Activated CD8-positive, alpha-beta memory T cell treated with anti-CD3 and anti-CD28 coated beads, Interleukin-2, amount 10 ng/mL, durations not matched to agents 7 days and 5 days (primary cell): ENCODE data around the gene PLXNA4. TPM values are rescaled to one million over a fixed set of nuclear protein-coding genes. Genes with fewer than 3 reads are reported as not detected.

ENCODE experiments used
- ATAC-seq: fragments of 150-1000 bp; cut with Tn5 transposase; one replicate; pipeline ENCODE4 v1.10.0; 2021; ENCODE audit warnings: moderate library complexity
- CTCF ChIA-PET: fragments of 350-600 bp; sonication (Branson Sonifier 250); formaldehyde crosslinking; loops from one replicate; lab custom pipeline; 2021; ENCODE audit warnings: antibody characterized with exemption; lab: Charles Lee
- DNase-seq: peaks from one replicate; pipeline ENCODE4 v3.0.0-alpha.2; 2020
- H3K27ac Mint-ChIP-seq: one replicate; pipeline ENCODE4 v1.8.0; 2021; ENCODE audit warnings: mild to moderate bottlenecking, mixed read lengths
- H3K27me3 Mint-ChIP-seq: one replicate; pipeline ENCODE4 v1.8.0; 2021; ENCODE audit warnings: mixed read lengths
- H3K36me3 Mint-ChIP-seq: one replicate; pipeline ENCODE4 v1.8.0; 2021; ENCODE audit warnings: mild to moderate bottlenecking, mixed read lengths
- H3K4me1 Mint-ChIP-seq: one replicate; pipeline ENCODE4 v1.8.0; 2021; ENCODE audit warnings: mixed read lengths
- H3K4me3 Mint-ChIP-seq: one replicate; pipeline ENCODE4 v1.8.0; 2021; ENCODE audit warnings: mild to moderate bottlenecking, moderate library complexity, mixed read lengths
- H3K9me3 Mint-ChIP-seq: one replicate; pipeline ENCODE4 v1.8.0; 2022; ENCODE audit warnings: low read depth, mixed read lengths
- total RNA-seq, 2 experiments: library from RNA; stranded (reverse); gene quantifications; one replicate each; pipeline ENCODE4 v1.2.3, GENCODE V29; 2021

PLXNA4 gene
- total RNA-seq, 2 experiments from 2014 or later, result 1.2 to 1.6 TPM

DNA sequence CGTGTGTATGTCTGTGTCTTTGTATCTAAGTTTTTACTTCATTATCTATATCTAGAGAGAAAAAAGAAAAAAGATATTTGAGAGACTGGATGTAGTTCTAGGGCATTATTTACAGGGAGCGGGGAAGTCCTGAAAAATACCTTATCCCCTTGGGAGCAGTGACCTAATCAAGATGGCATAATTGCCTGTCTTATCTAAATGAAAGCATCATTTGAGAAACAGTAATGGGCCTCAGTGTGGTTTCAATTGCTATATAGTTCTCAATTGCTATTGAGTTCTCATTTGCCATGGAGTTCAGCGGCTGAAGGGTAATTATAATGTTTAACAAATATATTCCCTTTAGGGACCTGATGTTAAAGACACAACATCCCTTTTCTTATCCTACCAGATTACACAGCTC is 216.5 kb downstream of the PLXNA4 start:
- Mint-ChIP-seq H3K27me3 (peaks cover 28% of the 10 kb centered on the region), H3K36me3 (no peaks in the 10 kb centered on the region), H3K9me3 (no peaks in the 10 kb centered on the region), H3K4me1 (no peaks in the 10 kb centered on the region), H3K27ac (no peak overlapping the region), H3K4me3 (no peak overlapping the region)
- CTCF ChIA-PET, result no interaction called here
- ATAC-seq (no peak), DNase-seq (no peak)

GRCh38 chr7:132355048-132355447 is 221.2 kb downstream of the PLXNA4 start:
- Mint-ChIP-seq H3K4me3 (no peak overlapping the region), H3K27ac (no peak overlapping the region), H3K4me1 (no peaks in the 10 kb centered on the region), H3K27me3 (peaks cover 57% of the 10 kb centered on the region), H3K36me3 (no peaks in the 10 kb centered on the region), H3K9me3 (no peaks in the 10 kb centered on the region)
- DNase-seq, result no peak
- no peak for ATAC-seq
- CTCF ChIA-PET, result no interaction called here

DNA sequence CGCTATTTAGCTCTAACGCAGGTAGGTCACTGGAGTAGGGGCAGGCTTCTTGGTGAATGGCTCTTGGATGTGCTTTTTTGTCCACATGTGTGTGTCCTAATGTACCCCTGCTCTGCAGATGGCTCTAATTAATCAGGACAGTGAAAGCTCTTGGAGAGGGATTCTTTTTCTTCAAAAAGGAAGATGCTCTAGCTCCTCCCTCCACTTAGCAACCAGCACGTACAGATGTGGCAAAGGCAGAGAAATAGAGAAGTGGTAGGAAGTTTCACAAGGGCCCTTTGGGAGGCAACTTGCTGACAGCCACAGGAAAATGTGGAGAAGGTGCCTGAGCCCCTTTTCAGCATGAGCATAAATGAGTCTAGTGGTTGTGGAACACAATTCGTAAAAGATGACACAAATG is 221.7 kb downstream of the PLXNA4 start:
- CTCF ChIA-PET, result no interaction called here
- Mint-ChIP-seq H3K9me3 (no peaks in the 10 kb centered on the region), H3K4me1 (no peaks in the 10 kb centered on the region), H3K27ac (no peak overlapping the region), H3K36me3 (no peaks in the 10 kb centered on the region), H3K27me3 (peaks cover 59% of the 10 kb centered on the region), H3K4me3 (no peak overlapping the region)
- DNase-seq, result no peak
- no peak for ATAC-seq

- no peak overlapping the region for H3K4me3 Mint-ChIP-seq
- no peak for ATAC-seq
- H3K27me3 Mint-ChIP-seq, result peaks cover 59% of the 10 kb centered on the region
- H3K9me3 Mint-ChIP-seq, result no peaks in the 10 kb centered on the region
- DNase-seq, result no peak
- no peak overlapping the region for H3K27ac Mint-ChIP-seq
- H3K4me1 Mint-ChIP-seq, result no peaks in the 10 kb centered on the region
- CTCF ChIA-PET, result interaction anchor here (1.1 kb wide), 1 partner anchor 35 kb away, joined by 3 read pairs; no protein-coding TSS in a partner anchor
- H3K36me3 Mint-ChIP-seq, result no peaks in the 10 kb centered on the region
Observed at GRCh38 chr7:132353936-132354335, 222.3 kb downstream of the PLXNA4 start.

- Mint-ChIP-seq H3K36me3 (no peaks in the 10 kb centered on the region), H3K4me3 (no peak overlapping the region), H3K27me3 (peaks cover 57% of the 10 kb centered on the region), H3K9me3 (no peaks in the 10 kb centered on the region), H3K4me1 (no peaks in the 10 kb centered on the region), H3K27ac (no peak overlapping the region)
- DNase-seq, result no peak
- CTCF ChIA-PET, result interaction anchor here (1.1 kb wide), 1 partner anchor 34 kb away, joined by 3 read pairs; no protein-coding TSS in a partner anchor
- ATAC-seq, result no peak
Observed at GRCh38 chr7:132352800-132353199, 223.5 kb downstream of the PLXNA4 start.

DNA sequence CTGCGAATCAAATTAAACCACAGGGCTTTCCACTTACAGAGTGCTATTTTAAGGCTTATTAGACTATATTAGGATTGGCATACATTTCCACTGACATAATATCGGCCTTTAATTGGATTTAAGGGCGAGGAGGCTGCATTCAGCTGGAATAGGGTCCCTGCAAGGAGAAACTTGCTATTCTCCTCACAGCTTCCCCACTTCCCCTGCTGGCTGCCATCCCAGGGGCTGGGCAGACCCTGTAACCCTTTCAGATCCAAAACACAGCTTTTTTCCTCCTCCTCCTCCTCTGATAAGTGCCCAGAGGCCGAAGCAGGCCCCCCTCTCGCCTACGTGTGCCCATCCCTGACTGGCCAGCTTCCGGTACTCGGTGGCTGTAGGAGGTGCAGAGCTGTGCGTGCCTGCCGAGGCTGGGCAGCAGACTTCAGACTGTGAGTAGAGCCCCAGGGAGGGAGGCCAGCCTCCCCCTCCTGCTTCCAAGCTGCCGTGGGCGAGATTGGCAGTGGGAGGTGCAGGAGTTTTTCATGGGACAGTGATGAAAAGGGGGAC is 224.2 kb downstream of the PLXNA4 start:
- DNase-seq (no peak), ATAC-seq (no peak)
- no peaks in the 10 kb centered on the region for H3K9me3 Mint-ChIP-seq
- CTCF ChIA-PET, result no interaction called here
- H3K27ac Mint-ChIP-seq, result no peak overlapping the region
- H3K27me3 Mint-ChIP-seq, result peaks cover 54% of the 10 kb centered on the region
- no peaks in the 10 kb centered on the region for H3K4me1 Mint-ChIP-seq
- H3K36me3 Mint-ChIP-seq, result no peaks in the 10 kb centered on the region
- H3K4me3 Mint-ChIP-seq, result no peak overlapping the region

DNA sequence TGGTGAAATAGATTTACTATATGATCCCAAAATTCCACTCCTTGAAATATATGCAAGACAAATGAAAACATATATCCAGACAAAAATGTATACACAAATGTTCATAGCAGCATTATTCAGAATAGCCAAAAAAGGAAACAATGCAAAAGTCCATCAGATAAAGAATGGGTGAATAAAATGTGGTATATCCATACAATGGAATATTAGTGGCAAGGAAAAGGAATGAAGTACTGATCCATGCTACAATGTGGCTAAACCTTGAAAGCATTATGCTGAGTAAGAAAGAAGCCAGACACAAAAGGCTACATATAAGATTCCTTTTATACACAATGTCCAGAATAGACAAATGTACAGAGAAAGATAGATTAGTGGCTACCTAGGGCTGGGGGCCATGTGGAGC is 225.5 kb downstream of the PLXNA4 start:
- no peak overlapping the region for H3K4me3 Mint-ChIP-seq
- no peaks in the 10 kb centered on the region for H3K4me1 Mint-ChIP-seq
- CTCF ChIA-PET, result no interaction called here
- no peak overlapping the region for H3K27ac Mint-ChIP-seq
- no peaks in the 10 kb centered on the region for H3K36me3 Mint-ChIP-seq
- no peak for ATAC-seq
- DNase-seq, result no peak
- peaks cover 56% of the 10 kb centered on the region for H3K27me3 Mint-ChIP-seq
- H3K9me3 Mint-ChIP-seq, result no peaks in the 10 kb centered on the region

DNA sequence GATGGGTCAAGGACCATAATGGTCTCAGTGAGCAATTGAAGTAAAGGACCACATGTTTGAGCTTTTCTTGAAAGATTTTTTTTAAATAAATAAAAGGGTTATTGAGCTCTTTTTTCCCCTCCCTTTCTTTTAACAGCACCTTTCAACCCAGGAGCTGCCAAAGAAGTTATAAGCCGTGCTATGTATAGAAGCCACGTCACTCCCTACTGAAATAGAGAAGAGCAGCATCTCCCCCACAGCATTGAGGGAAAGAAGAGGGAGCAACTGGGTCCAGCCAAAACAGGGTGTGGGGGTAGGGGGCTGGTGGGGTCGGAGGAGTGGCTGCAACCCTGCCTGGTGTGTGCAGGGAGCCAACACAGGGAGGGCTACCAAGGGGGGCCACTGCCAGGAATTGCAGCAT is 227.2 kb downstream of the PLXNA4 start:
- no peak for ATAC-seq
- H3K36me3 Mint-ChIP-seq, result no peaks in the 10 kb centered on the region
- CTCF ChIA-PET, result no interaction called here

DNA sequence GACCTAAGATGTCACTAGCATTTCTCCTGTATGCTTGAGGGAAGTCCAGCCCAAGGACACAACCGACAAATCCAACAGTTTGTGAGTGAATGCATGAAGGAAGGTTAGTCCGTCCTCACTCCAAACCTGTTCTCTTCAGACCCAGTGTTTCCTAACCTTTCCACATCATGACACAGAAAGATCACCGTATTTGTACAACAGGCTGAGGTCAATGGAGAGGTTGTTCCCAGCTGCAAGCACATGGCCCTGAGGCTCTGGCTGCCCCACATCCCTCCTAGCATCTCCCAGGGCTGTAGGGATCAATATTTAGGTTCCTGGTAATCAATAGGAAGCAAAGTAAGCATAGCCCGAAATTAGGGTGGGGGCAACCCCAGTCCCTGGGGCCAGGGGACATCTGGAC is 227.9 kb downstream of the PLXNA4 start:
- ATAC-seq, result no peak
- no peaks in the 10 kb centered on the region for H3K36me3 Mint-ChIP-seq
- DNase-seq, result no peak
- no peak overlapping the region for H3K27ac Mint-ChIP-seq
- no peaks in the 10 kb centered on the region for H3K4me1 Mint-ChIP-seq
- no peak overlapping the region for H3K4me3 Mint-ChIP-seq
- no peaks in the 10 kb centered on the region for H3K9me3 Mint-ChIP-seq
- H3K27me3 Mint-ChIP-seq, result peaks cover 45% of the 10 kb centered on the region
- CTCF ChIA-PET, result no interaction called here

More for the DNA sequence above, 227.2 kb downstream of the PLXNA4 start:
- Mint-ChIP-seq H3K27ac (no peak overlapping the region), H3K4me1 (no peaks in the 10 kb centered on the region), H3K4me3 (no peak overlapping the region), H3K9me3 (no peaks in the 10 kb centered on the region), H3K27me3 (peaks cover 49% of the 10 kb centered on the region)
- DNase-seq, result no peak

- H3K27ac Mint-ChIP-seq, result no peak overlapping the region
- no peaks in the 10 kb centered on the region for H3K36me3 Mint-ChIP-seq
- no peak for ATAC-seq
- CTCF ChIA-PET, result interaction anchor here (1.1 kb wide), 1 partner anchor 233 kb away, joined by 4 read pairs; no protein-coding TSS in a partner anchor
- no peaks in the 10 kb centered on the region for H3K4me1 Mint-ChIP-seq
- peaks cover 44% of the 10 kb centered on the region for H3K27me3 Mint-ChIP-seq
- no peak for DNase-seq
- H3K9me3 Mint-ChIP-seq, result no peaks in the 10 kb centered on the region
- no peak overlapping the region for H3K4me3 Mint-ChIP-seq
Observed at GRCh38 chr7:132347858-132348257, 228.4 kb downstream of the PLXNA4 start.

GRCh38 chr7:132347123-132347522 is 229.1 kb downstream of the PLXNA4 start:
- Mint-ChIP-seq H3K9me3 (no peaks in the 10 kb centered on the region), H3K4me3 (no peak overlapping the region), H3K27ac (no peak overlapping the region), H3K36me3 (no peaks in the 10 kb centered on the region), H3K4me1 (no peaks in the 10 kb centered on the region), H3K27me3 (peaks cover 39% of the 10 kb centered on the region)
- CTCF ChIA-PET, result interaction anchor here (1.1 kb wide), 1 partner anchor 234 kb away, joined by 4 read pairs; no protein-coding TSS in a partner anchor
- DNase-seq, result no peak
- no peak for ATAC-seq

- no peak overlapping the region for H3K27ac Mint-ChIP-seq
- no peaks in the 10 kb centered on the region for H3K36me3 Mint-ChIP-seq
- DNase-seq (no peak), ATAC-seq (no peak)
- H3K9me3 Mint-ChIP-seq, result no peaks in the 10 kb centered on the region
- H3K4me1 Mint-ChIP-seq, result no peaks in the 10 kb centered on the region
- H3K4me3 Mint-ChIP-seq, result no peak overlapping the region
- peaks cover 33% of the 10 kb centered on the region for H3K27me3 Mint-ChIP-seq
- CTCF ChIA-PET, result interaction anchor here (1.0 kb wide), 1 partner anchor 235 kb away, joined by 4 read pairs; no protein-coding TSS in a partner anchor
Observed at GRCh38 chr7:132345543-132346129, 230.6 kb downstream of the PLXNA4 start.

DNA sequence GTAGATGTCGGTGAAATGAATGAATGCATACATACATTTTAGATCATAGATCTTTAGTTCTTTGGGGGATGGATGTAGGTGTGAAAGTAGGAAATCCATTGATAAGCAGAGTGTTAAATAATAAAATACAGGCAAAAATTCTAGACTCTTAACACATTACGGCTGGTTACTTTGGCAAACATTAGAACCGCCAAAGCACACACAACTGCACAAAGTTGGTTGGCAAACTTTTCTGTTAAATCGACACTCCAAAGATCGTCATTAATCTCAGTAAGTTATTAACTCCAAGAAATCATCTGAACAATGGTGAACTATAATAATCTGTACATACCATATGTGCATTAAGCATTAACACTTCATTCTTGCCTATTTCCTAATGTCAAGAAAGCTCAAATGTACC is 231.2 kb downstream of the PLXNA4 start:
- H3K27ac Mint-ChIP-seq, result no peak overlapping the region
- no peak overlapping the region for H3K4me3 Mint-ChIP-seq
- no peaks in the 10 kb centered on the region for H3K36me3 Mint-ChIP-seq
- H3K9me3 Mint-ChIP-seq, result no peaks in the 10 kb centered on the region
- DNase-seq, result no peak
- H3K4me1 Mint-ChIP-seq, result no peaks in the 10 kb centered on the region
- CTCF ChIA-PET, result interaction anchor here (1.0 kb wide), 1 partner anchor 236 kb away, joined by 4 read pairs; no protein-coding TSS in a partner anchor
- ATAC-seq, result no peak
- H3K27me3 Mint-ChIP-seq, result peaks cover 33% of the 10 kb centered on the region

- Mint-ChIP-seq H3K36me3 (no peaks in the 10 kb centered on the region), H3K4me3 (no peak overlapping the region), H3K9me3 (no peaks in the 10 kb centered on the region), H3K27me3 (peaks cover 30% of the 10 kb centered on the region), H3K4me1 (no peaks in the 10 kb centered on the region), H3K27ac (no peak overlapping the region)
- DNase-seq, result no peak
- CTCF ChIA-PET, result no interaction called here
- no peak for ATAC-seq
Observed at GRCh38 chr7:132343199-132343598, 233.1 kb downstream of the PLXNA4 start.
